Calu3 (cell line): ENCODE data around the gene ERI2. TPM values are rescaled to one million over a fixed set of nuclear protein-coding genes. Genes with fewer than 3 reads are reported as not detected.
"Not testable (repeated sequence)": the region's sequence is repeated elsewhere in the genome, so short reads cannot be mapped to it uniquely, and the experiment has no call there.

Experiments used
- BruUV-seq: library from RNA; stranded (reverse); fragments of 400-500 nt; replicated peaks from 2 replicates; lab custom pipeline; 2021; lab: Mats Ljungman, UMichigan
- CTCF ChIA-PET: fragments of 300-600 bp; sonication (Branson Sonifier 250); formaldehyde crosslinking; loops from one replicate; lab custom pipeline; 2022; ENCODE audit warnings: antibody characterized with exemption; lab: Charles Lee
- DNase-seq: peaks from one replicate; pipeline ENCODE4 v3.0.0; 2022
- H3K27ac Mint-ChIP-seq: one replicate; pipeline ENCODE4 v1.8.0; 2022; ENCODE audit warnings: mixed read lengths; ENCODE audit not compliant: unreplicated experiment
- H3K27me3 Mint-ChIP-seq: one replicate; pipeline ENCODE4 v1.8.0; 2022; ENCODE audit warnings: mixed read lengths; ENCODE audit not compliant: unreplicated experiment
- H3K36me3 Mint-ChIP-seq: one replicate; pipeline ENCODE4 v1.8.0; 2022; ENCODE audit warnings: mild to moderate bottlenecking, moderate library complexity, mixed read lengths; ENCODE audit not compliant: insufficient read depth, unreplicated experiment
- H3K4me1 Mint-ChIP-seq: one replicate; pipeline ENCODE4 v1.8.0; 2022; ENCODE audit warnings: mild to moderate bottlenecking, low read depth, mixed read lengths; ENCODE audit not compliant: unreplicated experiment
- H3K4me3 Mint-ChIP-seq: one replicate; pipeline ENCODE4 v1.8.0; 2022; ENCODE audit warnings: mild to moderate bottlenecking, low read depth, moderate library complexity, mixed read lengths; ENCODE audit not compliant: unreplicated experiment
- H3K9me3 Mint-ChIP-seq: one replicate; pipeline ENCODE4 v1.8.0; 2022; ENCODE audit warnings: low read depth, mixed read lengths; ENCODE audit not compliant: unreplicated experiment
- intact Hi-C: fragments of 100-400 bp; cut with micrococcal nuclease; formaldehyde crosslinking; loops from one replicate; pipeline ENCODE4 v1.10.0; 2022; ENCODE audit not compliant: unreplicated experiment
- total RNA-seq: library from RNA; stranded (reverse); gene quantifications from 2 replicates; pipeline ENCODE4 v1.2.3, GENCODE V29; 2022
- TF ChIP-seq, protein P1 (sequence below): fragments of 200-600 bp; IDR thresholded peaks from one replicate; pipeline ENCODE4 v1.8.0; 2022; ENCODE audit warnings: antibody characterized with exemption; ENCODE audit not compliant: unreplicated experiment

The ERI2 gene
- total RNA-seq, 1 experiment from 2014 or later = 32.6 TPM

DNA sequence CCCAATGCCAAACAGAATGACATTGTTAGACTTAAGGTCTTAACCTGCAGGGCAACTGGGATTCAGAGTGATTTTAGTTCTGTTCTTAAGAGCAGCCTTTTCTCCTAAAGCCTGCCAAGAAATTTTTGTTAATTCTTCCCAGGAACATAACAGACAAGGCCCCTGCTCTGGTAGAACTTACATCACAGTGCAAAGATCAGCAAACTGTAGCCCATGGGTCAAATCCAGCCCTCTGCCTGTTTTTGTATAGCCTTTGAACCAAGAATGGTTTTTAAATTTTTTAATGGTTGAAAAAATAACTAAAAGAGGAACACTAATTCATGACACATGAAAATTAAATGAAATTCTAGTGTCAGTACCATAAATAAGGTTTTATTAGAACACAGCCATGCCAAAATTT, 38.7 kb downstream of the ERI2 start:
- intact Hi-C loops = no loop called here
- TF ChIP-seq, protein P1, sequence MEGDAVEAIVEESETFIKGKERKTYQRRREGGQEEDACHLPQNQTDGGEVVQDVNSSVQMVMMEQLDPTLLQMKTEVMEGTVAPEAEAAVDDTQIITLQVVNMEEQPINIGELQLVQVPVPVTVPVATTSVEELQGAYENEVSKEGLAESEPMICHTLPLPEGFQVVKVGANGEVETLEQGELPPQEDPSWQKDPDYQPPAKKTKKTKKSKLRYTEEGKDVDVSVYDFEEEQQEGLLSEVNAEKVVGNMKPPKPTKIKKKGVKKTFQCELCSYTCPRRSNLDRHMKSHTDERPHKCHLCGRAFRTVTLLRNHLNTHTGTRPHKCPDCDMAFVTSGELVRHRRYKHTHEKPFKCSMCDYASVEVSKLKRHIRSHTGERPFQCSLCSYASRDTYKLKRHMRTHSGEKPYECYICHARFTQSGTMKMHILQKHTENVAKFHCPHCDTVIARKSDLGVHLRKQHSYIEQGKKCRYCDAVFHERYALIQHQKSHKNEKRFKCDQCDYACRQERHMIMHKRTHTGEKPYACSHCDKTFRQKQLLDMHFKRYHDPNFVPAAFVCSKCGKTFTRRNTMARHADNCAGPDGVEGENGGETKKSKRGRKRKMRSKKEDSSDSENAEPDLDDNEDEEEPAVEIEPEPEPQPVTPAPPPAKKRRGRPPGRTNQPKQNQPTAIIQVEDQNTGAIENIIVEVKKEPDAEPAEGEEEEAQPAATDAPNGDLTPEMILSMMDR = no peak
- H3K27ac Mint-ChIP-seq = no peak overlapping the region
- CTCF ChIA-PET = no interaction called here
- H3K4me1 Mint-ChIP-seq = peaks cover 31% of the 10 kb centered on the region
- no peaks in the 10 kb centered on the region for H3K9me3 Mint-ChIP-seq
- no peak overlapping the region for H3K4me3 Mint-ChIP-seq
- H3K36me3 Mint-ChIP-seq = peaks cover 12% of the 10 kb centered on the region
- no peak for DNase-seq
- no peaks in the 10 kb centered on the region for H3K27me3 Mint-ChIP-seq
- BruUV-seq = no TSS peak

DNA sequence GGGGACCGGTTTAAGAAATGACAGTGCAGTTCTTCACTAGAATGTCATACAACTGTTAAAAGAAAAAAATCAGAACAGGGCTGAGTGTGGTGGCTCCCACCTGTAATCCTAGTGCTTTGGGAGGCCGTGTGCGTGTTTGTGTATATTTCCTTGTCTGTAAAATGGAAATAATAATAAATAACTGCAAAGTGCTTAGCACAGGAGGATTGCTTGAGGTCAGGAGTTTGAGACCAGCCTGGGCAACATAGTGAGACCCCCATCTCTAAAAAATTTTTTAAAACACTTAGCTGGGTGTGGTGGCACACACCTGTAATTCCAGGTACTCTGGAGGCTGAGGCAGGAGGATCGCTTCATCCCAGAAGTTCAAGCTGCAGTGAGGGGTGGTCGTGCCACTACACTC, 40.0 kb downstream of the ERI2 start:
- no TSS peak for BruUV-seq
- CTCF ChIA-PET = no interaction called here
- TF ChIP-seq, protein P1 = no peak
- Mint-ChIP-seq H3K27me3 (no peaks in the 10 kb centered on the region), H3K27ac (no peak overlapping the region), H3K36me3 (peaks cover 12% of the 10 kb centered on the region), H3K9me3 (no peaks in the 10 kb centered on the region), H3K4me1 (peaks cover 31% of the 10 kb centered on the region), H3K4me3 (no peak overlapping the region)
- intact Hi-C loops = no loop called here
- DNase-seq = no peak

DNA sequence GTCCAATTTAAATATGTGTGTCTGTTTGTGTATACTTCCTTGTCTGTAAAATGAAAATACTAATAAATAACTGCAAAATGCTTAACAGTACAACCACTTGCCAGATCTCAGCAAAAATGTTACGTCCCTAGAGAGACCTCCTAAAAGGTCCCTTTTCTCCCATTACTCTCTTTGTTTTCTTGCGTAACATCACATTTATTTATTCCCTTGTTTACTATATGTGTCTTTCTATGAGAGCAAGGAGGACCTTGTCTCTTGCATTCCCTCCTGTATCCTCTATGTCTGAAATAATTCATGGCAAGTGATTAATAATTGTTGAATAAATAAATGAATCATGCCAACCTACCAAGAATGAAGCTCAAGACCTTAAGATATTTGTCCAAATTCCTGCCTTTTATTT, 40.5 kb downstream of the ERI2 start:
- H3K27ac Mint-ChIP-seq = peak overlapping the region; percentile 48
- H3K4me1 Mint-ChIP-seq = peaks cover 31% of the 10 kb centered on the region
- H3K27me3 Mint-ChIP-seq = no peaks in the 10 kb centered on the region
- no peaks in the 10 kb centered on the region for H3K9me3 Mint-ChIP-seq
- CTCF ChIA-PET = interaction anchor here (1.2 kb wide), 1 partner anchor 9 kb away, joined by 4 read pairs; no protein-coding TSS in a partner anchor
- DNase-seq = no peak
- TF ChIP-seq, protein P1 = no peak
- intact Hi-C loops = no loop called here
- H3K36me3 Mint-ChIP-seq = peaks cover 12% of the 10 kb centered on the region
- H3K4me3 Mint-ChIP-seq = peak overlapping the region; percentile 66
- BruUV-seq = no TSS peak

DNA sequence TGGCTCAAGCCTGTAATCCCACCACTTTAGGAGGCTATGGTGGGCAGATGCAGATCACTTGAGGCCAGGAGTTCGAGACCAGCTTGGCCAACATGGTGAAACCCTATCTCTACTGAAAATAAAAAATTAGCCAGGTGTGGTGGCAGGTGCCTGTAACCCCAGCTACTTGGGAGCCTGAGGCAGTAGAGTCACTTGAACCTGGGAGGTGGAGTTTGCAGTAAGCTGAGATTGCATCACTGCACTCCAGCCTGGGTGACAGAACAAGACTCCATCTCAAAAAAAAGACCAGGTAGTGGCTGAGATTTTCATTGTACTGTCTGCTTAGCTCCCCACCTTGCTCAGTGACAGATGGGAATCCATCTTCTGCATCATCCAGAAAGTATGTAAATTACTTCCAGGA, 41.8 kb downstream of the ERI2 start:
- peak overlapping the region; percentile 66 for H3K4me3 Mint-ChIP-seq
- H3K4me1 Mint-ChIP-seq = peaks cover 31% of the 10 kb centered on the region
- DNase-seq, intact Hi-C loops, H3K9me3 Mint-ChIP-seq, BruUV-seq, H3K27me3 Mint-ChIP-seq: not testable (repeated sequence)
- CTCF ChIA-PET = interaction anchor here (0.9 to 2.5 kb wide), 2 partner anchors 17 to 23 kb away, joined by 3 to 15 read pairs; partner anchors contain the start of gene THUMPD1
- H3K36me3 Mint-ChIP-seq = peaks cover 12% of the 10 kb centered on the region
- peak overlapping the region; percentile 82 for H3K27ac Mint-ChIP-seq

DNA sequence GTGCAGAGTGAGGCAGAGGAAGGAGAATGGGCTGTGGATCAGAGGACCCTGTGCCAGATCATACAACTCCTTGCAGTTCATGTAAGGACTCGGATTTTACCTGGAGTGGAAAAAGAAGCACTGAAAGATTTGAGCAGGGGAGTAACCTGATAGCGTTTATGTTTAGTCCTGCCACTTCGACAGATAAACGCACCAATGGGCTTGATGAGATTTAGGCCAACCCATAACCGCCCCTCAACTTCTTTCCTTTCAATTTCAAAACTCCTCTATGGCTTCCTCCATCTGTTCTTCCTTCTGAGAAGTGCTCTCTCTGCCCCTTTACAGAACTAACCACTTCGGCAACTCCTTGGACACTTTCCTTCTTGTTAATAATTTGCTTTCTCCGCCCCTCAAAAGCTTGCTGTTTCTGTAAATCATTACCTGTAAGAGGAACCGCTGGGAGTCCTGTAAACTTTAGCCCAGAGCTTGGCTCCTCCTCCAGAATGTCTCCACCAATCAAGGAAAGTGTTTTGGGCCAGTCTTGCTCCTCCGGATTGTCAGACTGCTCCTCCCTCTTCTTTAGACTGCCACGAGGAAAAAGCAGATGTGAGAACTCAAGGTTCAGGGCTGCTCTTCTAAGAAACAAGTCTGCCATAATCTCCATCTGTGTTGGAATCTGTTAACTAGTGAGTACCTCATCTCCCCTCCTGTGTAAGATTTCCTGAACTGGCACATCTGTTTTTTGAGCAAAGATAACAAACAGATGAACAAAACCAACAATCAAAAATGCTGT, 42.6 kb downstream of the ERI2 start, which contains the start of gene ACSM3:
TSS of gene ACSM3 (plus strand) at position 554 of the 772 bp plus-strand sequence. CDS start 6,021 bp downstream, outside the sequence.
- Mint-ChIP-seq H3K36me3 (peaks cover 12% of the 10 kb centered on the region), H3K9me3 (no peaks in the 10 kb centered on the region), H3K27me3 (no peaks in the 10 kb centered on the region), H3K27ac (peak within 1 kb of the TSS; percentile 82), H3K4me3 (peak within 1 kb of the TSS; percentile 66), H3K4me1 (peaks cover 31% of the 10 kb centered on the region)
- DNase-seq = peak; percentile 89
- CTCF ChIA-PET = interaction anchor here (0.6 to 2.5 kb wide), 3 partner anchors 11 to 22 kb away, joined by 3 to 15 read pairs (median 4); partner anchors contain the start of gene THUMPD1
- TF ChIP-seq, protein P1 = no peak
- intact Hi-C loops = no loop called here
- BruUV-seq = no TSS peak
